Suprapubic skin (tissue), 4 donors: ENCODE data around the gene PPP1R3C. TPM values are rescaled to one million over a fixed set of nuclear protein-coding genes. Genes with fewer than 3 reads are reported as not detected.

Source experiments
- DNase-seq, 2 donors: peaks; one replicate each; pipeline ENCODE4 v3.0.0-alpha.2; 2019; ENCODE audit warnings: low spot score in 2 of 2
- H3K27ac ChIP-seq: fragments of 200-600 bp; sonication (generic); one replicate; pipeline ENCODE4 v1.5.1; 2019
- H3K27me3 ChIP-seq: fragments of 200-600 bp; sonication (generic); one replicate; pipeline ENCODE4 v1.5.1; 2019
- H3K36me3 ChIP-seq: fragments of 200-600 bp; sonication (generic); one replicate; pipeline ENCODE4 v1.5.1; 2019
- H3K4me1 ChIP-seq: fragments of 200-600 bp; sonication (generic); one replicate; pipeline ENCODE4 v1.5.1; 2019
- H3K4me3 ChIP-seq: fragments of 200-600 bp; sonication (generic); one replicate; pipeline ENCODE4 v1.5.1; 2019; ENCODE audit warnings: mild to moderate bottlenecking
- H3K9me3 ChIP-seq: fragments of 200-600 bp; sonication (generic); one replicate; pipeline ENCODE4 v1.5.1; 2019
- CTCF ChIP-seq, 2 donors: fragments of 200-600 bp in 1 of 2; fragments of 450-650 bp in 1 of 2; sonication (generic) in 1 of 2; IDR thresholded peaks; one replicate each; pipeline ENCODE4 v1.5.1; 2016 to 2019; ENCODE audit warnings: antibody characterized with exemption in 2 of 2, mild to moderate bottlenecking in 1 of 2, moderate library complexity in 1 of 2
- EP300 ChIP-seq: sonication (generic); formaldehyde crosslinking; IDR thresholded peaks from one replicate; pipeline ENCODE4 v1.6.1; 2017; ENCODE audit warnings: antibody characterized with exemption
- POLR2A ChIP-seq, 2 donors: fragments of 450-650 bp; IDR thresholded peaks; one replicate each; pipeline ENCODE4 v1.6.1; 2017; ENCODE audit warnings: antibody characterized with exemption in 2 of 2, mild to moderate bottlenecking in 2 of 2, moderate library complexity in 2 of 2
- POLR2AphosphoS5 ChIP-seq, 3 donors: sonication (generic); formaldehyde crosslinking; IDR thresholded peaks; one replicate each; pipeline ENCODE4 v1.6.1; 2017; ENCODE audit warnings: antibody characterized with exemption in 3 of 3
- WGBS: methylation state at CpG from one replicate; pipeline ENCODE4 v1.1.5; 2018; 5-methylcytosine and 5-hydroxymethylcytosine counted together
- total RNA-seq, 4 donors: library from RNA; depleted of rRNA; stranded (reverse); fragments of >200 nt; gene quantifications; one replicate each; pipeline ENCODE4 v1.1.0, GENCODE V29; 2016

PPP1R3C gene
- total RNA-seq, 4 donors from 2014 or later, result 4.8 to 10.3 (median 6.3) TPM

- DNase-seq, result no peak
- peaks cover 62% of the 10 kb centered on the region for H3K4me1 ChIP-seq
Measured at GRCh38 chr10:91591797-91592174, 41.1 kb downstream of the PPP1R3C start.

GRCh38 chr10:91590904-91591796 is 41.7 kb downstream of the PPP1R3C start:
- no peaks in the 10 kb centered on the region for H3K36me3 ChIP-seq
- H3K4me3 ChIP-seq, result no peak overlapping the region
- peaks cover 57% of the 10 kb centered on the region for H3K4me1 ChIP-seq
- H3K9me3 ChIP-seq, result no peaks in the 10 kb centered on the region
- no peak for TF ChIP-seq CTCF (IDR thresholded peaks at IDR 0.05)
- TF ChIP-seq POLR2AphosphoS5 (IDR thresholded peaks at IDR 0.05), result no peak
- TF ChIP-seq POLR2A (IDR thresholded peaks at IDR 0.05), result no peak
- TF ChIP-seq EP300, result no peak
- 26% methylated on average over 10 of the region's 10 CpGs for WGBS
- no peak for DNase-seq
- peak overlapping the region; percentile 53 for H3K27ac ChIP-seq
- H3K27me3 ChIP-seq, result no peaks in the 10 kb centered on the region

More at GRCh38 chr10:91591797-91592174, 41.1 kb downstream of the PPP1R3C start:
- H3K27ac ChIP-seq, result peak overlapping the region; percentile 53
- H3K4me3 ChIP-seq, result no peak overlapping the region
- no peaks in the 10 kb centered on the region for H3K27me3 ChIP-seq
- WGBS, result 58% methylated on average over 7 of the region's 7 CpGs
- H3K36me3 ChIP-seq, result no peaks in the 10 kb centered on the region
- TF ChIP-seq CTCF (IDR thresholded peaks at IDR 0.05) (no peak), EP300 (no peak), POLR2A (IDR thresholded peaks at IDR 0.05) (no peak), POLR2AphosphoS5 (IDR thresholded peaks at IDR 0.05) (no peak)
- no peaks in the 10 kb centered on the region for H3K9me3 ChIP-seq

- TF ChIP-seq POLR2AphosphoS5 (IDR thresholded peaks at IDR 0.05) (no peak), CTCF (IDR thresholded peaks at IDR 0.05) (no peak), POLR2A (IDR thresholded peaks at IDR 0.05) (no peak), EP300 (no peak)
- Histone ChIP-seq H3K27me3 (no peaks in the 10 kb centered on the region), H3K36me3 (no peaks in the 10 kb centered on the region), H3K27ac (peak overlapping the region; percentile 53), H3K4me1 (peaks cover 54% of the 10 kb centered on the region), H3K9me3 (no peaks in the 10 kb centered on the region), H3K4me3 (no peak overlapping the region)
- WGBS, result 30% methylated on average over 7 of the region's 7 CpGs
- DNase-seq, result no peak
Measured at GRCh38 chr10:91590142-91590903, 42.5 kb downstream of the PPP1R3C start.

- H3K27ac ChIP-seq, result peak overlapping the region; percentile 53
- peaks cover 54% of the 10 kb centered on the region for H3K4me1 ChIP-seq
- no peaks in the 10 kb centered on the region for H3K36me3 ChIP-seq
- 72% methylated on average over 3 of the region's 3 CpGs for WGBS
- no peak for TF ChIP-seq EP300
- no peak for DNase-seq
- H3K4me3 ChIP-seq, result no peak overlapping the region
- H3K9me3 ChIP-seq, result no peaks in the 10 kb centered on the region
- no peaks in the 10 kb centered on the region for H3K27me3 ChIP-seq
Measured at GRCh38 chr10:91589658-91590035, 43.2 kb downstream of the PPP1R3C start.

- Histone ChIP-seq H3K27ac (peak overlapping the region; percentile 53), H3K9me3 (no peaks in the 10 kb centered on the region), H3K4me3 (no peak overlapping the region), H3K36me3 (no peaks in the 10 kb centered on the region), H3K4me1 (peaks cover 54% of the 10 kb centered on the region), H3K27me3 (no peaks in the 10 kb centered on the region)
- 49% methylated on average over 6 of the region's 6 CpGs for WGBS
- TF ChIP-seq EP300, result no peak
- no peak for TF ChIP-seq CTCF (IDR thresholded peaks at IDR 0.05)
- TF ChIP-seq POLR2AphosphoS5 (IDR thresholded peaks at IDR 0.05), result no peak
- no peak for TF ChIP-seq POLR2A (IDR thresholded peaks at IDR 0.05)
- no peak for DNase-seq
Measured at GRCh38 chr10:91589015-91589657, 43.7 kb downstream of the PPP1R3C start.
